ENCODE data around the gene ARPC3. TPM values are rescaled to one million over a fixed set of nuclear protein-coding genes. Genes with fewer than 3 reads are reported as not detected.

ARPC3 gene
- total RNA-seq, 1 experiment from 2014 or later: 115 TPM

GRCh38 chr12:110453569-110454296 is 3.6 kb upstream of the ARPC3 start:
- Histone ChIP-seq H4K20me1 (ENCODE audit: insufficient read depth) (no peaks in the 10 kb centered on the region), H3K4me1 (ENCODE audit: control insufficient read depth in 1 of 2, insufficient read depth in 2 of 2, low read length in 2 of 2) (peaks cover 0 to 11% of the 10 kb centered on the region in 2 experiments; a peak in 2 of 4 replicates), H3K27me3 (ENCODE audit: insufficient read depth, low read length) (no peaks in the 10 kb centered on the region), H2AFZ (ENCODE audit: low read depth, low read length, poor library complexity, severe bottlenecking) (no peak overlapping the region), H3K79me2 (ENCODE audit: insufficient read depth, low read length) (peaks cover 14% of the 10 kb centered on the region), H3K9ac (ENCODE audit: low read length) (no peak overlapping the region), H3K36me3 (ENCODE audit: control insufficient read depth in 1 of 2, insufficient read depth in 2 of 2, low read length in 2 of 2) (peaks cover 4 to 12% of the 10 kb centered on the region in 2 experiments; a peak in 2 of 4 replicates), H3K27ac (ENCODE audit: low read depth, low read length) (no peak overlapping the region), H3K9me3 (ENCODE audit: control insufficient read depth in 1 of 2, insufficient read depth in 1 of 2, low read depth in 1 of 2, low read length in 2 of 2) (no peaks in the 10 kb centered on the region), H3K4me2 (ENCODE audit: low read length) (no peak overlapping the region), H3K4me3 (replicated peaks in 1 of 2; ENCODE audit: low read depth in 1 of 2, low read length in 2 of 2) (no peak overlapping the region), H3K9me2 (ENCODE audit: insufficient read depth) (no peaks in the 10 kb centered on the region)
- POLR2A ChIA-PET: interaction anchor here (1.9 kb wide), 1 partner anchor 14 kb away, joined by 5 read pairs; the partner anchor contains the start of gene GPN3
- TF ChIP-seq POLR2A (IDR thresholded peaks at IDR 0.05; ENCODE audit: borderline replicate concordance, extremely low read depth, insufficient read depth, insufficient read length) (no peak), CEBPB (IDR thresholded peaks at IDR 0.05; ENCODE audit: low read depth) (no peak), SIN3A (IDR thresholded peaks at IDR 0.05; ENCODE audit: low read depth) (no peak), EZH2phosphoT487 (IDR thresholded peaks at IDR 0.05; ENCODE audit: borderline replicate concordance) (no peak), EZH2 (IDR thresholded peaks at IDR 0.05) (no peak), SP1 (IDR thresholded peaks at IDR 0.05; ENCODE audit: low read depth) (no peak), ZNF274 (IDR thresholded peaks at IDR 0.05; ENCODE audit: low read depth, low read length) (no peak), JUND (IDR thresholded peaks at IDR 0.05) (no peak), TCF7L2 (IDR thresholded peaks at IDR 0.05; ENCODE audit: borderline replicate concordance, extremely low read depth, insufficient read depth, insufficient read length) (no peak), MAX (IDR thresholded peaks at IDR 0.05) (no peak)
- CTCF ChIA-PET: no interaction called here
- intact Hi-C loops (cut with micrococcal nuclease): loop anchor here (5.0 kb wide), 1 partner anchor 434 kb away; no protein-coding TSS in a partner anchor
- no TSS peak for BruUV-seq (replicated peaks)
- ATAC-seq (no peak), DNase-seq (ENCODE audit: low read depth, low spot score) (no peak)
- RAD21 ChIA-PET (ENCODE audit: low non-redundant PET in 1 of 2, low total read pairs in 2 of 2, uncharacterized antibody in 2 of 2, unreplicated experiment in 2 of 2): no interaction called here

GRCh38 chr12:110451263-110451662 is 1.1 kb upstream of the ARPC3 start:
- H3K79me2 ChIP-seq (ENCODE audit: insufficient read depth, low read length): peaks cover 34% of the 10 kb centered on the region
- ChIA-PET POLR2A (no interaction called here), RAD21 (ENCODE audit: low non-redundant PET in 1 of 2, low total read pairs in 2 of 2, uncharacterized antibody in 2 of 2, unreplicated experiment in 2 of 2) (no interaction called here), CTCF (interaction anchor here (1.6 kb wide), 1 partner anchor 20 kb away, joined by 18 read pairs; no protein-coding TSS in a partner anchor)
- peaks cover 6 to 8% of the 10 kb centered on the region in 2 experiments; a peak in 3 of 4 replicates for H3K36me3 ChIP-seq (ENCODE audit: control insufficient read depth in 1 of 2, insufficient read depth in 2 of 2, low read length in 2 of 2)
- DNase-seq (ENCODE audit: low read depth, low spot score): no peak
- H3K9me2 ChIP-seq (ENCODE audit: insufficient read depth): no peaks in the 10 kb centered on the region
- no peak overlapping the region for H3K9ac ChIP-seq (ENCODE audit: low read length)
- intact Hi-C loops (cut with micrococcal nuclease): loop anchor here (5.0 kb wide), 1 partner anchor 436 kb away; no protein-coding TSS in a partner anchor
- no peaks in the 10 kb centered on the region for H3K27me3 ChIP-seq (ENCODE audit: insufficient read depth, low read length)
- no peak overlapping the region for H2AFZ ChIP-seq (ENCODE audit: low read depth, low read length, poor library complexity, severe bottlenecking)
- no peak overlapping the region for H3K27ac ChIP-seq (ENCODE audit: low read depth, low read length)
- H3K4me3 ChIP-seq (replicated peaks in 1 of 2; ENCODE audit: low read depth in 1 of 2, low read length in 2 of 2): no peak overlapping the region
- no peaks in the 10 kb centered on the region for H4K20me1 ChIP-seq (ENCODE audit: insufficient read depth)
- no TSS peak for BruUV-seq (replicated peaks)
- no peak for ATAC-seq
- no peak overlapping the region for H3K4me2 ChIP-seq (ENCODE audit: low read length)
- no peaks in the 10 kb centered on the region for H3K9me3 ChIP-seq (ENCODE audit: control insufficient read depth in 1 of 2, insufficient read depth in 1 of 2, low read depth in 1 of 2, low read length in 2 of 2)
- H3K4me1 ChIP-seq (ENCODE audit: control insufficient read depth in 1 of 2, insufficient read depth in 2 of 2, low read length in 2 of 2): peaks cover 0 to 13% of the 10 kb centered on the region in 2 experiments; a peak in 2 of 4 replicates
- TF ChIP-seq ZBTB33 (IDR thresholded peaks at IDR 0.05; ENCODE audit: extremely low read depth, insufficient replicate concordance, low read length) (no peak), EZH2phosphoT487 (IDR thresholded peaks at IDR 0.05; ENCODE audit: borderline replicate concordance) (no peak), POLR2AphosphoS5 (IDR thresholded peaks at IDR 0.05; ENCODE audit: low read depth, low read length) (no peak), YY1 (IDR thresholded peaks at IDR 0.05; ENCODE audit: extremely low read depth, insufficient replicate concordance, low read depth, low read length) (no peak), ZFX (IDR thresholded peaks at IDR 0.05) (no peak)
